ENCODE data around the gene ZNF792.
"Not testable (repeated sequence)": the region's sequence is repeated elsewhere in the genome, so short reads cannot be mapped to it uniquely, and the experiment has no call there.

ZNF792 gene

GRCh38 chr19:34970185-34970780 lies 6.3 kb upstream of the ZNF792 start:
- not testable (repeated sequence) for DNase-seq

GRCh38 chr19:34969721-34970120 lies 5.7 kb upstream of the ZNF792 start:
- no peak for DNase-seq

GRCh38 chr19:34967551-34967950 lies 3.5 kb upstream of the ZNF792 start:
- DNase-seq = no peak

- not testable (repeated sequence) for DNase-seq
Measured at GRCh38 chr19:34965505-34965904, 1.5 kb upstream of the ZNF792 start.

- DNase-seq = no peak
Measured at GRCh38 chr19:34964598-34964997, 569 bp upstream of the ZNF792 start.

GRCh38 chr19:34962687-34963572 lies 1.1 kb downstream of the ZNF792 start:
- no peak for DNase-seq

GRCh38 chr19:34961775-34962686 lies 2.0 kb downstream of the ZNF792 start:
- DNase-seq = no peak

GRCh38 chr19:34960940-34961679 lies 2.9 kb downstream of the ZNF792 start:
- DNase-seq = no peak

GRCh38 chr19:34960103-34960805 lies 3.8 kb downstream of the ZNF792 start:
- no peak for DNase-seq

- DNase-seq = no peak
Measured at GRCh38 chr19:34959021-34959420, 5.0 kb downstream of the ZNF792 start.

- DNase-seq = no peak
Measured at GRCh38 chr19:34957830-34958751, 5.9 kb downstream of the ZNF792 start.

GRCh38 chr19:34953092-34953491 lies 10.9 kb downstream of the ZNF792 start:
- DNase-seq = no peak

GRCh38 chr19:34943861-34944573 lies 20.0 kb downstream of the ZNF792 start:
- DNase-seq = no peak

- no peak for DNase-seq
Measured at GRCh38 chr19:34938886-34939285, 25.1 kb downstream of the ZNF792 start.

- no peak for DNase-seq
Measured at GRCh38 chr19:34936184-34936583, 27.8 kb downstream of the ZNF792 start.

GRCh38 chr19:34932494-34932893 lies 31.5 kb downstream of the ZNF792 start:
- DNase-seq = no peak

GRCh38 chr19:34926685-34927375 lies 37.2 kb downstream of the ZNF792 start, which contains the start of gene ZNF30:
ZNF30 (plus strand) TSS chr19:34926903; CDS start chr19:34929948, 3,045 bp downstream.
- DNase-seq = peak; percentile 92 to 96 (median 94)

GRCh38 chr19:34926361-34926684 lies 37.7 kb downstream of the ZNF792 start:
- DNase-seq = no peak

- DNase-seq = no peak
Measured at GRCh38 chr19:34925278-34925855, 38.7 kb downstream of the ZNF792 start.
